GM21367 (cell line): ENCODE data around the gene HGS.

ENCODE experiments used
- ATAC-seq: cut with Tn5 transposase; IDR thresholded peaks from one replicate; pipeline ENCODE4 v1.9.1; 2021; ENCODE audit not compliant: unreplicated experiment

The HGS gene

GRCh38 chr17:81703747-81704654, 20.2 kb downstream of the HGS start:
- ATAC-seq: no peak

- ATAC-seq: no peak
These were observed 21.9 kb downstream of the HGS start for GRCh38 chr17:81705518-81706231.

GRCh38 chr17:81706232-81706611, 22.4 kb downstream of the HGS start:
- ATAC-seq: no peak

GRCh38 chr17:81706757-81707624, 23.2 kb downstream of the HGS start:
- ATAC-seq: no peak

- no peak for ATAC-seq
These were observed 24.2 kb downstream of the HGS start for GRCh38 chr17:81707725-81708646.

- ATAC-seq: no peak
These were observed 25.0 kb downstream of the HGS start for GRCh38 chr17:81708739-81709185.

- ATAC-seq: no peak
These were observed 26.9 kb downstream of the HGS start for GRCh38 chr17:81710514-81711308.

- ATAC-seq: peak; percentile 46
These were observed 28.1 kb downstream of the HGS start, which contains the start of gene SLC25A10 for GRCh38 chr17:81711814-81712467. Gene SLC25A10, plus strand, starts transcription at chr17:81712284. Its CDS starts 143 bp downstream, at chr17:81712427.

- ATAC-seq: no peak
These were observed 28.7 kb downstream of the HGS start for GRCh38 chr17:81712468-81713003.

- no peak for ATAC-seq
These were observed 29.3 kb downstream of the HGS start for GRCh38 chr17:81713004-81713555.

GRCh38 chr17:81713556-81714411, 30.0 kb downstream of the HGS start:
- no peak for ATAC-seq

GRCh38 chr17:81714412-81715106, 30.7 kb downstream of the HGS start:
- no peak for ATAC-seq

- ATAC-seq: no peak
These were observed 31.5 kb downstream of the HGS start for GRCh38 chr17:81715107-81715871.

GRCh38 chr17:81715872-81716673, 32.3 kb downstream of the HGS start:
- ATAC-seq: no peak

- ATAC-seq: no peak
These were observed 32.8 kb downstream of the HGS start for GRCh38 chr17:81716674-81716996.
